Tibial nerve (tissue), 4 donors: ENCODE measurements around the gene CCNQ. TPM values are rescaled to one million over a fixed set of nuclear protein-coding genes. Genes with fewer than 3 reads are reported as not detected.
A peak's percentile ranks its signal among the peaks of the same experiment; 100 is the strongest.

Experiments
- DNase-seq, 2 donors: peaks; one replicate each; pipeline ENCODE4 v3.0.0-alpha.2; 2019; ENCODE audit warnings: low spot score in 2 of 2
- H3K27ac ChIP-seq, 4 donors: fragments of 200-600 bp; sonication (generic) in 3 of 4; one replicate each; pipeline ENCODE4 v1.5.1; 2017 to 2019; ENCODE audit warnings: mild to moderate bottlenecking in 1 of 4
- H3K27me3 ChIP-seq, 2 donors: fragments of 200-600 bp; sonication (generic) in 1 of 2; one replicate each; pipeline versions ENCODE4 v1.5.1 to v1.6.0; 2017 to 2019
- H3K36me3 ChIP-seq, 3 donors: fragments of 200-600 bp; sonication (generic); one replicate each; pipeline ENCODE4 v1.5.1; 2018 to 2019
- H3K4me1 ChIP-seq, 4 donors: fragments of 200-600 bp; sonication (generic) in 3 of 4; one replicate each; pipeline ENCODE4 v1.5.1; 2017 to 2019
- H3K4me3 ChIP-seq, 4 donors: fragments of 200-600 bp; sonication (generic) in 3 of 4; one replicate each; pipeline ENCODE4 v1.5.1; 2017 to 2019; ENCODE audit warnings: mild to moderate bottlenecking in 1 of 4, moderate library complexity in 1 of 4
- H3K9me3 ChIP-seq, 4 donors: fragments of 200-600 bp; sonication (generic) in 3 of 4; one replicate each; pipeline ENCODE4 v1.5.1; 2017 to 2019
- CTCF ChIP-seq, 5 experiments: fragments of 200-600 bp in 3 of 5; fragments of 450-650 bp in 2 of 5; sonication (generic) in 3 of 5; IDR thresholded peaks; one replicate each; pipeline ENCODE4 v1.5.1; 2016 to 2019; ENCODE audit warnings: antibody characterized with exemption in 5 of 5, mild to moderate bottlenecking in 3 of 5, moderate library complexity in 2 of 5
- EP300 ChIP-seq, 2 donors: sonication (generic); formaldehyde crosslinking; IDR thresholded peaks; one replicate each; pipeline ENCODE4 v1.6.1; 2017; ENCODE audit warnings: antibody characterized with exemption in 2 of 2, mild to moderate bottlenecking in 1 of 2
- POLR2A ChIP-seq, 2 donors: fragments of 450-650 bp; IDR thresholded peaks; one replicate each; pipeline ENCODE4 v1.6.1; 2017; ENCODE audit warnings: antibody characterized with exemption in 2 of 2, mild to moderate bottlenecking in 2 of 2, moderate library complexity in 2 of 2
- WGBS, 2 donors: methylation state at CpG; one replicate each; pipeline ENCODE4 v1.1.5; 2018; 5-methylcytosine and 5-hydroxymethylcytosine counted together
- total RNA-seq, 4 donors: library from RNA; depleted of rRNA; stranded (reverse); fragments of >200 nt; gene quantifications; one replicate each; pipeline ENCODE4 v1.1.0, GENCODE V29; 2016

CCNQ gene
- total RNA-seq, 4 donors from 2014 or later: 26.4 to 36.9 (median 32.2) TPM

DNA sequence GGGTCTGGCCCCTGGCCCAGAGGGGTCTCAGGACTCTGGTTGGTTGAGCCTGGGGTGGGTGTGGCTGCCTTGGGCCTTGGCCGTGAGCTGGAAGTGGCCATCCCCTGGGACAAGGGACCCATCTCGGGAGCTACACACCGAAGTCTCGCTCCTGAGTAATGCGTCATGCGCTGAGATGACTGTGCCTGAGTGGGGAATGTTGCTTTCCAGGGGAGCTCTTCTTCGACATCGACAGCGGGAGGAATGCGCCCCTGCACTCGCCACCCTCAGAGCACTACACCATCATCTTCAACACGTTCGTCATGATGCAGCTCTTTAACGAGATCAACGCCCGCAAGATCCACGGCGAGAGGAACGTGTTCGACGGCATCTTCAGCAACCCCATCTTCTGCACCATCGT is 38.5 kb downstream of the CCNQ start:
- Histone ChIP-seq H3K27ac (no peak overlapping the region), H3K36me3 (no peaks in the 10 kb centered on the region), H3K27me3 (peaks cover 0 to 6% of the 10 kb centered on the region in 2 donors), H3K4me3 (no peak overlapping the region), H3K4me1 (no peaks in the 10 kb centered on the region), H3K9me3 (no peaks in the 10 kb centered on the region)
- WGBS, 2 donors: 67 to 90% methylated on average over 3 to 22 of the region's 22 CpGs
- DNase-seq: no peak
- TF ChIP-seq EP300 (IDR thresholded peaks at IDR 0.05): no peak
- no peak for TF ChIP-seq CTCF (IDR thresholded peaks at IDR 0.05)
- no peak for TF ChIP-seq POLR2A (IDR thresholded peaks at IDR 0.05)

GRCh38 chrX:153560000-153560399 is 38.9 kb downstream of the CCNQ start:
- peaks cover 0 to 6% of the 10 kb centered on the region in 2 donors for H3K27me3 ChIP-seq
- H3K4me1 ChIP-seq: peaks cover 0 to 2% (median 0%) of the 10 kb centered on the region in 4 donors
- no peak overlapping the region for H3K27ac ChIP-seq
- H3K36me3 ChIP-seq: no peaks in the 10 kb centered on the region
- H3K4me3 ChIP-seq: no peak overlapping the region
- H3K9me3 ChIP-seq: no peaks in the 10 kb centered on the region
- no peak for TF ChIP-seq POLR2A (IDR thresholded peaks at IDR 0.05)
- no peak for TF ChIP-seq EP300 (IDR thresholded peaks at IDR 0.05)
- no peak for DNase-seq
- 52 to 73% methylated on average over 2 to 8 of the region's 9 CpGs for whole genome bisulfite sequencing, 2 donors

GRCh38 chrX:153557618-153558355 is 41.2 kb downstream of the CCNQ start:
- 74 to 77% methylated on average over 8 to 19 of the region's 19 CpGs for WGBS, 2 donors
- no peak overlapping the region for H3K4me3 ChIP-seq
- no peak for DNase-seq
- H3K36me3 ChIP-seq: no peaks in the 10 kb centered on the region
- TF ChIP-seq CTCF (IDR thresholded peaks at IDR 0.05) (no peak), POLR2A (IDR thresholded peaks at IDR 0.05) (no peak), EP300 (IDR thresholded peaks at IDR 0.05) (no peak)
- H3K9me3 ChIP-seq: no peaks in the 10 kb centered on the region
- H3K4me1 ChIP-seq: peaks cover 0 to 4% (median 0%) of the 10 kb centered on the region in 4 donors
- H3K27me3 ChIP-seq: peaks cover 0 to 6% of the 10 kb centered on the region in 2 donors
- H3K27ac ChIP-seq: no peak overlapping the region

GRCh38 chrX:153556767-153557166 is 42.2 kb downstream of the CCNQ start:
- H3K36me3 ChIP-seq: no peaks in the 10 kb centered on the region
- peaks cover 0 to 6% of the 10 kb centered on the region in 2 donors for H3K27me3 ChIP-seq
- H3K4me3 ChIP-seq: no peak overlapping the region
- peaks cover 0 to 4% (median 0%) of the 10 kb centered on the region in 4 donors for H3K4me1 ChIP-seq
- TF ChIP-seq CTCF (IDR thresholded peaks at IDR 0.05) (no peak), EP300 (IDR thresholded peaks at IDR 0.05) (no peak), POLR2A (IDR thresholded peaks at IDR 0.05) (no peak)
- 90 to 100% methylated on average over 1 to 11 of the region's 12 CpGs for WGBS, 2 donors
- H3K9me3 ChIP-seq: no peaks in the 10 kb centered on the region
- no peak overlapping the region for H3K27ac ChIP-seq
- no peak for DNase-seq

DNA sequence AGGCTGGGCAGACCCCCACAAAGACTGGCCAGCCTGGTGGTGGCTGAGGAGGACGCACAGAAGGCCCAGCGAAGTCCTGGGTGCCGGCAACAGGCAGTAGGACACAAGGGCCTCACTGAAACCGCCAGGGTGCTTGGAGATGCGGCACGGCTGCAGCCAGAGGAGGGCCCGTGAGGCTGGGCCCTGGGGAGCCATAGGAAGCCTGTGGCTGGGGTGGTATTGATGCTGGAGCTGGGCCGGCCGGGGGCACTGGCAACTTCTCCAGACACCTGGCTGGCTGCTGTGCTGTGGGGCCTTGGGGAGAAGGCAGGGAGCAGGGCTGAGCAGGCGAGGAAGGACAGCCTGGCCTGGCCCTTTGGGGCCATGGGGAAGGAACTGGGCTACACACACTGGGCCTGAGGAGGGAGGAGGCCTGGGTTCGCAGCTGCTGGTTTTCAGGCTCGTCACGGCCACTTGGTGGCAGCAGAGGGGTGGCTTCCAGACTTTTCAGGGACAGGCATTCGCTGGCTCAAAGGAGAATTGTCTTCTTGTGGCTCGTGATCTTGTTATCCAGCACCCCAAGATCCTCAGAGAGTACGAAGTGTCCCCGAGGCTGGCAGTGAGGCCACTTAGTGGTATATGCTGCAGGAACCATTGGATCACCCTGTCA is 44.3 kb downstream of the CCNQ start:
- Histone ChIP-seq H3K4me3 (no peak overlapping the region), H3K36me3 (no peaks in the 10 kb centered on the region), H3K27me3 (peaks cover 0 to 6% of the 10 kb centered on the region in 2 donors), H3K9me3 (no peaks in the 10 kb centered on the region), H3K27ac (peak overlapping the region in 1 of 4 donors; percentile 29), H3K4me1 (peaks cover 0 to 4% (median 0%) of the 10 kb centered on the region in 4 donors)
- DNase-seq: peak; percentile 41
- no peak for TF ChIP-seq EP300 (IDR thresholded peaks at IDR 0.05)
- TF ChIP-seq CTCF (IDR thresholded peaks at IDR 0.05): peak; percentile 48 to 77 (median 63)
- WGBS, 2 donors: 53% methylated on average over 15 of the region's 17 CpGs; no CpG with 5 or more reads in 1 of the 2 donors
